Nephron (organoid): Measurements from ENCODE around the gene DCST2.
A peak's percentile ranks its signal among the peaks of the same experiment; 100 is the strongest.

ENCODE experiments used
- H3K27ac Mint-ChIP-seq, 3 experiments: 2 replicates each; pipeline ENCODE4 v1.8.0; 2020; ENCODE audit warnings: mixed read lengths in 3 of 3, mild to moderate bottlenecking in 2 of 3, moderate library complexity in 1 of 3
- H3K27me3 Mint-ChIP-seq: 2 replicates; pipeline ENCODE4 v1.8.0; 2021; ENCODE audit warnings: low read depth, mild to moderate bottlenecking, moderate library complexity, mixed read lengths
- H3K36me3 Mint-ChIP-seq: 2 replicates; pipeline ENCODE4 v1.8.0; 2020; ENCODE audit warnings: low read depth, mixed read lengths
- H3K4me1 Mint-ChIP-seq: 2 replicates; pipeline ENCODE4 v1.8.0; 2020; ENCODE audit warnings: mixed read lengths
- H3K4me3 Mint-ChIP-seq, 3 experiments: 2 replicates each; pipeline ENCODE4 v1.8.0; 2020; ENCODE audit warnings: mild to moderate bottlenecking in 3 of 3, mixed read lengths in 3 of 3, moderate library complexity in 2 of 3
- H3K9me3 Mint-ChIP-seq: 2 replicates; pipeline ENCODE4 v1.8.0; 2020; ENCODE audit warnings: mixed read lengths
- CTCF ChIP-seq, 3 experiments: fragments of 200-600 bp; sonication (generic); IDR thresholded peaks; one replicate each; pipeline ENCODE4 v1.5.0; 2021; ENCODE audit warnings: antibody characterized with exemption in 3 of 3; ENCODE audit not compliant: unreplicated experiment in 3 of 3

Gene DCST2

GRCh38 chr1:155033524-155033923, at the start of gene DCST2, which contains the start of gene DCST1:
TSS of gene DCST2 (minus strand) at chr1:155033781. CDS start at chr1:155033701, 80 bp downstream.
TSS of gene DCST1 (plus strand) at chr1:155033824. CDS start at chr1:155034037, 213 bp downstream.
- H3K27ac Mint-ChIP-seq: no peak within 1 kb of the TSS
- no peaks in the 10 kb centered on the region for H3K36me3 Mint-ChIP-seq
- H3K9me3 Mint-ChIP-seq: no peaks in the 10 kb centered on the region
- TF ChIP-seq CTCF (IDR thresholded peaks at IDR 0.05; ENCODE audit: unreplicated experiment in 3 of 3): no peak
- H3K4me1 Mint-ChIP-seq: no peaks in the 10 kb centered on the region
- peaks cover 7% of the 10 kb centered on the region for H3K27me3 Mint-ChIP-seq
- H3K4me3 Mint-ChIP-seq: no peak within 1 kb of the TSS

DNA sequence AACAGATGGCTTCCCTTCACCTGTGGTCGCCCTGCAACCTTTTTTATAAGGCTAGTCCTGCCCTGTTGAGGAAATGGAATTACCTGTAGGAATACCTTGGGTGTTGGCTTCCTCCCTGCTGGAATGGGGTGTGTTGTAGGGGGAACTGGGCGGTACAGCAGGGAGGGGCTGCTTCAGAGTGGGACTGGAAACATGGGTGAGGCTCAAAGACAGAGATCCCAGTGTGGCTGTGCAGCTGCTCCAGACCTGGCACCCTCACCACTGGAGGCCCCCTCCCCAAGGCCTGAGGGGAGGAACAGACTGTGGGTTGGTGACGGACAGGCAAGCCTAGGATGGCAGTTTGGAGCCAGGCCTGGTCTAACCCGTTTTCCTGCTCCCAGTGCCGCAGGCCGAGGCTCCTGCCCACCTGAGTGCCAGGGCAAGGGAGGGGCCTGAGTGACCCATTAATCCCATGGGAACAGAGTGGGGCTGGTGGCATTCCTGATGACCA, 49.5 kb upstream of the DCST2 start:
- TF ChIP-seq CTCF (IDR thresholded peaks at IDR 0.05; ENCODE audit: unreplicated experiment in 3 of 3): no peak
- peaks cover 7% of the 10 kb centered on the region for H3K36me3 Mint-ChIP-seq
- no peaks in the 10 kb centered on the region for H3K9me3 Mint-ChIP-seq
- no peak overlapping the region for H3K27ac Mint-ChIP-seq
- peaks cover 55% of the 10 kb centered on the region for H3K27me3 Mint-ChIP-seq
- peaks cover 43% of the 10 kb centered on the region for H3K4me1 Mint-ChIP-seq
- H3K4me3 Mint-ChIP-seq: peak overlapping the region; percentile 40 to 74 (median 49)

DNA sequence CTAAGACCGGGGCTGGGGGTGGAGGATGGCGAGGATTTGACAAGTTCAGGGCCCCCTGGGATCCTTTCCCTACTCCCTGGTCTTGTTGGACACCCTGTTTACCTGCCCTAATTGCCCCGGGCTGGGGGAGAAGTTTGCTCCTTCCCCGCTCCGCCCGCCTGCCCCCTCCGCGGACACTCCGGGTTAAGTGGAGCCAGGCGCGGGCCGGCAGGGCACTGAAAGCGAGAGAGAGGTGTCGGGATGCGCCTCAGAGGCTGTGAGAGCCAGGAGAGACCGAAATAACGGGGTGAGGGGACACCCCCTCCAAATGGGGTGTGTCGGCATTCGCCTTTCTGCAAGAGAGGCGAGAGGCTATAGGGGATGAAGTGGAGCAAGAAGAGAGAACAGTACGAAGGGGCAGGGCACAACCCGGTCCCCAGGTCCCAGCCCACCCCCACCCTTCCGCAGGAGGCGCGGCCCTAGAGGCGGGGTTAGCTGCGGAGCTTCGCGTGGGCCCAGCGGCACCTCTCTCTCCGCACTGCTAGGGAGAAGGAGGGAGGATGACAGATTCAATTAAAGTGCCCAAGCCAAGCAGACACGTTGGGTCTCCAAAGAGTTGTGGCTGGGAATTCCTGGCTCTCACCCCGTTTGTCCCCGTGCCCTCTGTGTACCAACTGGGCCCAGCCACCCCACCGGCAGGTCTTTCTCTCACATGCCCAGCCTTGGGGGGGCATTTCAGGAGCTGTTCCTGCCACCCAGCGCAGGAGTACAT, 48.9 kb upstream of the DCST2 start:
- peaks cover 61% of the 10 kb centered on the region for H3K27me3 Mint-ChIP-seq
- no peak for TF ChIP-seq CTCF (IDR thresholded peaks at IDR 0.05; ENCODE audit: unreplicated experiment in 3 of 3)
- H3K27ac Mint-ChIP-seq: no peak overlapping the region
- H3K36me3 Mint-ChIP-seq: peaks cover 3% of the 10 kb centered on the region
- peak overlapping the region; percentile 40 to 74 (median 72) for H3K4me3 Mint-ChIP-seq
- no peaks in the 10 kb centered on the region for H3K9me3 Mint-ChIP-seq
- H3K4me1 Mint-ChIP-seq: peaks cover 38% of the 10 kb centered on the region

DNA sequence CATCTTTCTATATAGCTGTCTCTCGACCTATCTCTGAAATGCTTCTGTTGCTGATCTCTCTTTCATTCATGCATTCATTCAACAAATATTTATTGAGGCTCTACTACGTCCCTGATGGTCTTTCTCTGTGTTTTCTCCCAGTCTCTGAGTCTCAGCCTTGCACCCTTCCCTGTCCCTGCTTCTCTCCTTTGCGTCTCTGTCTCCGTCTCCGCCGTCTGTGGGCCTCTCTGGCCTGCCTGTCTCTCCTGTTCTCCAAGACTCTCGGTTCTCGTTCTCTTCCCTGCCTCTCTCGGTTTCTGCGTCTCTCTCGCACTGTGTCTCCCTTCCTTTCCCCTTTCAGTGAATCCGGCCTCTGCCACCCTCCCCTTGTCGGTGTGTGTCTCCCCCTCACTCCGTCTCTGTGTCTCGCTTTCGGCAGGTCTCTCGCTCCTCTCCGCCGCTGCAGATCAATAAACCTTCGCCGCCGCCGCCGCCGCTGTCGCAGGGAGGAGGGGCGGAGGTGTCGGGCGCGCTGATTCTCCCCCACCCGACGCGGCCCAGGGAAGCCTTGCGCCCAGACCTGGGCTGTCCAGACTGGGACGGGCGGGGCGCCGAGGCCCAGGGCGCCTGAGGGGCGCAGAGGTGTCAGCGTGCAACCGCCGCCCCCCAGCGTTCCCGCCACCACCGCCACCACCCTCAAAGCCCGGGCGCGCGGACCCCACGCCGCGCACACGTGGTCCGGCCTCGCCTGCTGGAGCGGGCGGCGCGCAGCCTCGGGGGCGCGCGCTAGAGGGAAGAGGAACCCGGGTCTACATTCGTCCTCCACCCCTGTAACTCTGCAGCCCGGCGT, 48.1 kb upstream of the DCST2 start:
- Mint-ChIP-seq H3K4me3 (peak overlapping the region; percentile 84 to 98 (median 85)), H3K9me3 (no peaks in the 10 kb centered on the region), H3K27me3 (peaks cover 68% of the 10 kb centered on the region), H3K36me3 (no peaks in the 10 kb centered on the region), H3K27ac (peak overlapping the region; percentile 5 to 67 (median 35)), H3K4me1 (peaks cover 34% of the 10 kb centered on the region)
- TF ChIP-seq CTCF (IDR thresholded peaks at IDR 0.05; ENCODE audit: unreplicated experiment in 3 of 3): no peak

GRCh38 chr1:155080312-155081228, 47.0 kb upstream of the DCST2 start:
- Mint-ChIP-seq H3K4me3 (peak overlapping the region; percentile 84 to 98 (median 85)), H3K27ac (peak overlapping the region in 1 of 3 experiments; percentile 35), H3K4me1 (peaks cover 34% of the 10 kb centered on the region), H3K36me3 (no peaks in the 10 kb centered on the region), H3K9me3 (no peaks in the 10 kb centered on the region), H3K27me3 (peaks cover 73% of the 10 kb centered on the region)
- no peak for TF ChIP-seq CTCF (IDR thresholded peaks at IDR 0.05; ENCODE audit: unreplicated experiment in 3 of 3)
